Natural killer cell (primary cell): Measurements from ENCODE around the gene NLN. TPM values are rescaled to one million over a fixed set of nuclear protein-coding genes. Genes with fewer than 3 reads are reported as not detected.

Source experiments
- ATAC-seq, 3 donors: fragments of 150-1000 bp in 2 of 3; fragments of 200-7000 bp in 1 of 3; cut with Tn5 transposase; 1 replicate in 1 of 3; 2 replicates in 2 of 3; pipeline ENCODE4 v1.10.0; 2021; ENCODE audit warnings: mild to moderate bottlenecking in 2 of 3, moderate library complexity in 2 of 3
- DNase-seq, 2 donors: peaks; one replicate each; pipeline versions ENCODE4 v3.0.0 to v3.0.0-alpha.2; 2013 to 2021; ENCODE audit warnings: mixed read lengths in 1 of 2
- H3K27ac ChIP-seq: one replicate; pipeline ENCODE4 v1.5.1; 2013; ENCODE audit warnings: mild to moderate bottlenecking, low read length
- H3K27me3 ChIP-seq: one replicate; pipeline ENCODE4 v1.6.1; 2013; ENCODE audit warnings: low read length; ENCODE audit not compliant: control insufficient read depth, insufficient read depth
- H3K36me3 ChIP-seq: one replicate; pipeline ENCODE4 v1.6.1; 2013; ENCODE audit warnings: low read length; ENCODE audit not compliant: control insufficient read depth, insufficient read depth
- H3K4me1 ChIP-seq: one replicate; pipeline ENCODE4 v1.6.1; 2013; ENCODE audit warnings: low read length; ENCODE audit not compliant: control insufficient read depth, insufficient read depth
- H3K4me3 ChIP-seq: one replicate; pipeline ENCODE4 v1.5.1; 2013; ENCODE audit warnings: low read length
- H3K9me3 ChIP-seq: one replicate; pipeline ENCODE4 v1.6.1; 2013; ENCODE audit warnings: low read length; ENCODE audit not compliant: control insufficient read depth, insufficient read depth
- H3K27ac Mint-ChIP-seq, 2 donors: one replicate each; pipeline ENCODE4 v1.8.0; 2022; ENCODE audit warnings: mild to moderate bottlenecking in 2 of 2, mixed read lengths in 2 of 2, moderate library complexity in 1 of 2
- H3K27me3 Mint-ChIP-seq, 2 donors: one replicate each; pipeline ENCODE4 v1.8.0; 2022; ENCODE audit warnings: low read depth in 2 of 2, mixed read lengths in 2 of 2
- H3K36me3 Mint-ChIP-seq: one replicate; pipeline ENCODE4 v1.8.0; 2022; ENCODE audit warnings: mixed read lengths
- H3K4me1 Mint-ChIP-seq, 2 donors: one replicate each; pipeline ENCODE4 v1.8.0; 2022; ENCODE audit warnings: mixed read lengths in 2 of 2
- H3K4me3 Mint-ChIP-seq: one replicate; pipeline ENCODE4 v1.8.0; 2022; ENCODE audit warnings: mild to moderate bottlenecking, moderate library complexity, mixed read lengths
- H3K9me3 Mint-ChIP-seq, 2 donors: one replicate each; pipeline ENCODE4 v1.8.0; 2022; ENCODE audit warnings: mixed read lengths in 2 of 2
- CTCF ChIP-seq: fragments of 200-600 bp; IDR thresholded peaks from one replicate; pipeline ENCODE4 v1.8.0; 2022; ENCODE audit warnings: antibody characterized with exemption
- WGBS: methylation state at CpG from one replicate; pipeline ENCODE4 v1.1.7; 2013; ENCODE audit warnings: missing lambda C conversion rate; ENCODE audit not compliant: insufficient coverage; 5-methylcytosine and 5-hydroxymethylcytosine counted together
- intact Hi-C: fragments of 100-400 bp; cut with micrococcal nuclease; formaldehyde crosslinking; loops from one replicate; pipeline ENCODE4 v1.14.2; 2022
- total RNA-seq, 4 donors: library from RNA; stranded (reverse); fragments of 120-200 nt in 1 of 4; gene quantifications; one replicate each; pipeline versions ENCODE4 v1.2.3 to v1.2.4, GENCODE V29; 2013 to 2022

Gene NLN
- total RNA-seq, 3 donors from 2014 or later (not counting 1 experiment from before 2014, with no cell fraction given) = 0.86 to 2.0 (median 1.3) TPM

- H3K4me1 ChIP-seq = no peaks in the 10 kb centered on the region
- H3K9me3 Mint-ChIP-seq = peaks cover 4 to 5% of the 10 kb centered on the region in 2 donors
- no peak for ATAC-seq
- H3K4me1 Mint-ChIP-seq = no peaks in the 10 kb centered on the region
- H3K27ac Mint-ChIP-seq = no peak overlapping the region
- no peak for DNase-seq
- H3K4me3 ChIP-seq = no peak overlapping the region
- H3K36me3 ChIP-seq = no peaks in the 10 kb centered on the region
- H3K36me3 Mint-ChIP-seq = no peaks in the 10 kb centered on the region
- WGBS = 89% methylated on average over 1 of the region's 3 CpGs
- TF ChIP-seq CTCF = no peak
- H3K27me3 ChIP-seq = no peaks in the 10 kb centered on the region
- H3K27me3 Mint-ChIP-seq = no peaks in the 10 kb centered on the region
- no peaks in the 10 kb centered on the region for H3K9me3 ChIP-seq
- H3K4me3 Mint-ChIP-seq = no peak overlapping the region
- intact Hi-C loops = no loop called here
- H3K27ac ChIP-seq = no peak overlapping the region
These were observed 151.3 kb downstream of the NLN start for GRCh38 chr5:65873181-65873750.

GRCh38 chr5:65874241-65874640, 152.2 kb downstream of the NLN start:
- no peak overlapping the region for H3K27ac ChIP-seq
- no peaks in the 10 kb centered on the region for H3K4me1 Mint-ChIP-seq
- H3K4me3 ChIP-seq = no peak overlapping the region
- 90% methylated on average over 2 of the region's 3 CpGs for WGBS
- H3K4me3 Mint-ChIP-seq = no peak overlapping the region
- no peaks in the 10 kb centered on the region for H3K36me3 Mint-ChIP-seq
- no peaks in the 10 kb centered on the region for H3K27me3 Mint-ChIP-seq
- H3K9me3 ChIP-seq = no peaks in the 10 kb centered on the region
- no peak for TF ChIP-seq CTCF
- H3K27me3 ChIP-seq = no peaks in the 10 kb centered on the region
- peaks cover 5 to 6% of the 10 kb centered on the region in 2 donors for H3K9me3 Mint-ChIP-seq
- no peak for ATAC-seq
- no peak for DNase-seq
- no peaks in the 10 kb centered on the region for H3K36me3 ChIP-seq
- no peaks in the 10 kb centered on the region for H3K4me1 ChIP-seq
- intact Hi-C loops = no loop called here
- no peak overlapping the region for H3K27ac Mint-ChIP-seq

- DNase-seq = no peak
- Mint-ChIP-seq H3K9me3 (peaks cover 5 to 6% of the 10 kb centered on the region in 2 donors), H3K27ac (no peak overlapping the region), H3K27me3 (no peaks in the 10 kb centered on the region), H3K4me1 (no peaks in the 10 kb centered on the region), H3K36me3 (no peaks in the 10 kb centered on the region), H3K4me3 (no peak overlapping the region)
- Histone ChIP-seq H3K9me3 (no peaks in the 10 kb centered on the region), H3K4me3 (no peak overlapping the region), H3K36me3 (no peaks in the 10 kb centered on the region), H3K4me1 (no peaks in the 10 kb centered on the region), H3K27ac (no peak overlapping the region), H3K27me3 (no peaks in the 10 kb centered on the region)
- no peak for ATAC-seq
- no peak for TF ChIP-seq CTCF
- intact Hi-C loops = no loop called here
These were observed 154.5 kb downstream of the NLN start for GRCh38 chr5:65876496-65876895.

GRCh38 chr5:65876970-65877369, 155.0 kb downstream of the NLN start:
- H3K27ac Mint-ChIP-seq = no peak overlapping the region
- no peaks in the 10 kb centered on the region for H3K9me3 ChIP-seq
- TF ChIP-seq CTCF = no peak
- peaks cover 2 to 6% of the 10 kb centered on the region in 2 donors for H3K9me3 Mint-ChIP-seq
- intact Hi-C loops = no loop called here
- H3K36me3 Mint-ChIP-seq = no peaks in the 10 kb centered on the region
- H3K27me3 ChIP-seq = no peaks in the 10 kb centered on the region
- no peaks in the 10 kb centered on the region for H3K27me3 Mint-ChIP-seq
- H3K4me1 Mint-ChIP-seq = no peaks in the 10 kb centered on the region
- no peak overlapping the region for H3K4me3 Mint-ChIP-seq
- 89% methylated on average over 4 of the region's 4 CpGs for WGBS
- no peak overlapping the region for H3K4me3 ChIP-seq
- no peaks in the 10 kb centered on the region for H3K4me1 ChIP-seq
- DNase-seq = no peak
- H3K36me3 ChIP-seq = no peaks in the 10 kb centered on the region
- ATAC-seq = no peak
- H3K27ac ChIP-seq = no peak overlapping the region
